Colonic mucosa (tissue), 4 donors: Measurements from ENCODE around the gene DMAC2L. TPM values are rescaled to one million over a fixed set of nuclear protein-coding genes. Genes with fewer than 3 reads are reported as not detected.

Experiments used
- DNase-seq: peaks from one replicate; pipeline ENCODE4 v3.0.0-alpha.2; 2020
- H3K27ac ChIP-seq: fragments of 200-600 bp; one replicate; pipeline ENCODE4 v1.8.0; 2021
- H3K27me3 ChIP-seq: fragments of 200-600 bp; one replicate; pipeline ENCODE4 v1.8.0; 2021
- H3K36me3 ChIP-seq: fragments of 200-600 bp; one replicate; pipeline ENCODE4 v1.8.0; 2021
- H3K4me1 ChIP-seq: fragments of 200-600 bp; one replicate; pipeline ENCODE4 v1.8.0; 2021; ENCODE audit warnings: mild to moderate bottlenecking
- H3K4me3 ChIP-seq: fragments of 200-600 bp; one replicate; pipeline ENCODE4 v1.8.0; 2021
- H3K9ac ChIP-seq, 2 donors: one replicate each; pipeline ENCODE4 v1.7.0; 2013; ENCODE audit warnings: control low read depth in 2 of 2, low read depth in 2 of 2, low read length in 2 of 2
- H3K9me3 ChIP-seq: fragments of 200-600 bp; one replicate; pipeline ENCODE4 v1.8.0; 2021
- CTCF ChIP-seq: fragments of 200-600 bp; IDR thresholded peaks from one replicate; pipeline ENCODE4 v1.8.0; 2022; ENCODE audit warnings: antibody characterized with exemption, mild to moderate bottlenecking
- intact Hi-C: fragments of 100-400 bp; cut with DNase I; formaldehyde crosslinking; loops from one replicate; pipeline ENCODE4 v1.14.1; 2022
- total RNA-seq, 2 donors: library from RNA; stranded (reverse); fragmentation: NEBNext Ultra II Directional in 1 of 2; extraction: Animal tissue kit (Norgen Biotek cat#: 25700) in 1 of 2; gene quantifications; one replicate each; pipeline ENCODE4 v1.2.1, GENCODE V29; 2021
- donor health status: healthy.
- donor health status: DM: no; HTN: no; CAD: no.
- donor health status: DM: no; HTN: no; CAD: no.

DMAC2L gene
- total RNA-seq, 2 donors from 2014 or later = 15.2 to 20.9 TPM

- no peak overlapping the region for H3K27ac ChIP-seq
- DNase-seq = no peak
- no peaks in the 10 kb centered on the region for H3K9me3 ChIP-seq
- intact Hi-C loops = no loop called here
- no peak overlapping the region for H3K4me3 ChIP-seq
- peaks cover 4% of the 10 kb centered on the region for H3K4me1 ChIP-seq
- H3K9ac ChIP-seq = peak overlapping the region in 1 of 2 donors; percentile 36
- no peaks in the 10 kb centered on the region for H3K36me3 ChIP-seq
- no peaks in the 10 kb centered on the region for H3K27me3 ChIP-seq
- TF ChIP-seq CTCF = no peak
These were observed 26.5 kb downstream of the DMAC2L start for GRCh38 chr14:50338587-50338986.

GRCh38 chr14:50339178-50339804 lies 27.2 kb downstream of the DMAC2L start:
- TF ChIP-seq CTCF = no peak
- DNase-seq = no peak
- peaks cover 4% of the 10 kb centered on the region for H3K4me1 ChIP-seq
- no peaks in the 10 kb centered on the region for H3K27me3 ChIP-seq
- H3K9ac ChIP-seq = peak overlapping the region in 1 of 2 donors; percentile 36
- no peaks in the 10 kb centered on the region for H3K9me3 ChIP-seq
- no peaks in the 10 kb centered on the region for H3K36me3 ChIP-seq
- no peak overlapping the region for H3K27ac ChIP-seq
- no peak overlapping the region for H3K4me3 ChIP-seq
- intact Hi-C loops = no loop called here

GRCh38 chr14:50340045-50340444 lies 27.9 kb downstream of the DMAC2L start:
- Histone ChIP-seq H3K4me3 (no peak overlapping the region), H3K9ac (no peak overlapping the region), H3K4me1 (peaks cover 4% of the 10 kb centered on the region), H3K27me3 (no peaks in the 10 kb centered on the region), H3K36me3 (no peaks in the 10 kb centered on the region), H3K27ac (peak overlapping the region; percentile 30), H3K9me3 (no peaks in the 10 kb centered on the region)
- no peak for TF ChIP-seq CTCF
- no peak for DNase-seq
- intact Hi-C loops = no loop called here

- no peaks in the 10 kb centered on the region for H3K36me3 ChIP-seq
- intact Hi-C loops = no loop called here
- H3K4me1 ChIP-seq = peaks cover 4% of the 10 kb centered on the region
- H3K4me3 ChIP-seq = no peak overlapping the region
- no peak overlapping the region for H3K27ac ChIP-seq
- no peak overlapping the region for H3K9ac ChIP-seq
- no peak for DNase-seq
- no peaks in the 10 kb centered on the region for H3K27me3 ChIP-seq
- no peaks in the 10 kb centered on the region for H3K9me3 ChIP-seq
- TF ChIP-seq CTCF = no peak
These were observed 28.8 kb downstream of the DMAC2L start for GRCh38 chr14:50340963-50341362.

- DNase-seq = peak; percentile 76
- Histone ChIP-seq H3K27me3 (no peaks in the 10 kb centered on the region), H3K4me3 (no peak overlapping the region), H3K9me3 (no peaks in the 10 kb centered on the region), H3K4me1 (peaks cover 4% of the 10 kb centered on the region), H3K27ac (peak overlapping the region; percentile 10), H3K9ac (peak overlapping the region in 1 of 2 donors; percentile 15), H3K36me3 (no peaks in the 10 kb centered on the region)
- TF ChIP-seq CTCF = no peak
- intact Hi-C loops = no loop called here
These were observed 30.3 kb downstream of the DMAC2L start for GRCh38 chr14:50342221-50343078.
